GM12878 (cell line): ENCODE measurements around the gene PSMB7. TPM values are rescaled to one million over a fixed set of nuclear protein-coding genes. Genes with fewer than 3 reads are reported as not detected.

Source experiments
- ATAC-seq: fragments of 200-7000 bp; cut with Tn5 transposase; 3 replicates; pipeline ENCODE4 v1.9.1; 2020; ENCODE audit warnings: mild to moderate bottlenecking, moderate library complexity
- BruUV-seq: library from RNA; stranded (reverse); fragments of 400-500 nt; replicated peaks from 2 replicates; lab custom pipeline; 2021; lab: Mats Ljungman, UMichigan
- CTCF ChIA-PET: fragments of 300-600 bp; sonication (Branson Sonifier 250); formaldehyde crosslinking; extraction: SDS; loops from one replicate; lab custom pipeline; 2021; ENCODE audit warnings: inconsistent platforms; lab: Yijun Ruan, JAX
- POLR2A ChIA-PET: fragments of 350-600 bp; formaldehyde crosslinking; extraction: SDS; loops from one replicate; lab custom pipeline; 2021; ENCODE audit warnings: inconsistent platforms; lab: Charles Lee
- RAD21 ChIA-PET: fragments of 300-600 bp; sonication (Branson Sonifier 250); formaldehyde crosslinking; loops from one replicate; lab custom pipeline; 2023; ENCODE audit warnings: antibody characterized with exemption; ENCODE audit not compliant: unreplicated experiment; lab: Charles Lee
- SMC1A ChIA-PET: fragments of 300-600 bp; sonication (Branson Sonifier 250); formaldehyde crosslinking; loops from one replicate; lab custom pipeline; 2023; ENCODE audit not compliant: unreplicated experiment, uncharacterized antibody; lab: Charles Lee
- DNase-seq: peaks from one replicate; pipeline ENCODE4 v3.0.0-alpha.2; 2011; ENCODE audit warnings: low read depth, low spot score
- FAIRE-seq: peaks from 3 replicates; lab custom pipeline; 2011; peaks lifted over from hg19 to GRCh38; lab: Jason Lieb, UNC
- H2AFZ ChIP-seq: 2 replicates; pipeline ENCODE4 v1.6.0; 2011; ENCODE audit warnings: low read depth, low read length, control low read depth; ENCODE audit not compliant: control insufficient read depth
- H3K27ac ChIP-seq: 2 replicates; pipeline ENCODE4 v1.5.1; 2011; ENCODE audit warnings: control low read depth; ENCODE audit not compliant: control insufficient read depth, insufficient read depth
- H3K27me3 ChIP-seq, 2 experiments: replicated peaks in 1 of 2; 2 replicates each; pipeline versions ENCODE4 v1.6.0 to v1.6.1; 2011; ENCODE audit warnings: low read length in 1 of 2; ENCODE audit not compliant: control insufficient read depth in 2 of 2, insufficient read depth in 2 of 2
- H3K36me3 ChIP-seq, 2 experiments: 2 replicates each; pipeline ENCODE4 v1.5.1; 2011; ENCODE audit warnings: low read length in 1 of 2; ENCODE audit not compliant: control insufficient read depth in 2 of 2, insufficient read depth in 2 of 2
- H3K4me1 ChIP-seq: 2 replicates; pipeline ENCODE4 v1.6.1; 2011; ENCODE audit warnings: mild to moderate bottlenecking, low read length, moderate library complexity, mixed read lengths; ENCODE audit not compliant: control insufficient read depth, insufficient read depth
- H3K4me2 ChIP-seq: 2 replicates; pipeline ENCODE4 v1.6.0; 2011; ENCODE audit warnings: control low read depth; ENCODE audit not compliant: control insufficient read depth, insufficient read depth
- H3K4me3 ChIP-seq: fragments of 200-600 bp; sonication (generic); 2 replicates; pipeline ENCODE4 v1.5.1; 2016
- H3K79me2 ChIP-seq: 2 replicates; pipeline ENCODE4 v1.6.0; 2011; ENCODE audit warnings: low read length; ENCODE audit not compliant: control insufficient read depth, insufficient read depth
- H3K9ac ChIP-seq: 2 replicates; pipeline ENCODE4 v1.8.0; 2011; ENCODE audit warnings: low read length, control low read depth, mixed read lengths; ENCODE audit not compliant: control insufficient read depth, insufficient read depth
- H3K9me3 ChIP-seq: replicated peaks from 3 replicates; pipeline ENCODE4 v1.5.1; 2011; ENCODE audit warnings: mild to moderate bottlenecking, low read length; ENCODE audit not compliant: control insufficient read depth, insufficient read depth
- H4K20me1 ChIP-seq: 2 replicates; pipeline ENCODE4 v1.6.0; 2011; ENCODE audit not compliant: control insufficient read depth, insufficient read depth
- POLR2A ChIP-seq: IDR thresholded peaks from 2 replicates; pipeline ENCODE4 v1.6.1; 2011; ENCODE audit warnings: low read depth, mild to moderate bottlenecking, low read length
- WGBS: methylation state at CpG from one replicate; pipeline ENCODE4 v1.1.6; 2016; ENCODE audit warnings: low lambda C conversion rate; ENCODE audit not compliant: insufficient replicate concordance, insufficient coverage; ENCODE audit errors: missing lambda C conversion rate; 5-methylcytosine and 5-hydroxymethylcytosine counted together
- in situ Hi-C: fragments of 300-500 bp; cut with MboI; formaldehyde crosslinking; loops from 9 replicates; pipeline ENCODE4 v1.14.3; 2018; ENCODE audit warnings: mixed read lengths
- intact Hi-C: fragments of 100-400 bp; cut with micrococcal nuclease; formaldehyde crosslinking; loops from one replicate; pipeline ENCODE4 v1.14.2; 2022; ENCODE audit not compliant: unreplicated experiment
- polyA plus RNA-seq, 11 experiments: library from polyadenylated mRNA; depleted of rRNA in 4 of 11; unstranded in 6 of 11; stranded (reverse) in 5 of 11; fragments of >200 nt; fragmentation: Nextera tagmentation in 4 of 11; fragmentation: Illumina TruSeq in 1 of 11; extraction: Ambion mirVana in 4 of 11; extraction: Trizol in 1 of 11; gene quantifications; 1 replicate in 1 of 11; 2 replicates in 10 of 11; pipeline versions ENCODE4 v1.2.1 to v1.2.3, GENCODE V29; 2011 to 2016; ENCODE audit warnings: inconsistent platforms in 2 of 11, missing spikeins in 2 of 11, low read depth in 1 of 11
- total RNA-seq, 4 experiments: library from RNA; depleted of rRNA in 3 of 4; stranded (reverse); fragments of >200 nt in 3 of 4; fragmentation: Illumina TruSeq in 1 of 4; extraction: Trizol in 1 of 4; gene quantifications; 2 replicates each; pipeline versions ENCODE4 v1.2.1 to v1.2.3, GENCODE V29; 2013 to 2021
- TF ChIP-seq, protein P1 (sequence below): fragments of 450-650 bp; IDR thresholded peaks from 2 replicates; pipeline ENCODE4 v1.6.1; 2018; ENCODE audit warnings: mild to moderate bottlenecking, low read depth, moderate library complexity; ENCODE audit not compliant: partially characterized antibody

Gene PSMB7
- total and polyA plus RNA-seq, 10 of the 15 experiments (the other 5 are each of a cell fraction or from before 2014, with no cell fraction given): 174 to 564 (median 268) TPM

DNA sequence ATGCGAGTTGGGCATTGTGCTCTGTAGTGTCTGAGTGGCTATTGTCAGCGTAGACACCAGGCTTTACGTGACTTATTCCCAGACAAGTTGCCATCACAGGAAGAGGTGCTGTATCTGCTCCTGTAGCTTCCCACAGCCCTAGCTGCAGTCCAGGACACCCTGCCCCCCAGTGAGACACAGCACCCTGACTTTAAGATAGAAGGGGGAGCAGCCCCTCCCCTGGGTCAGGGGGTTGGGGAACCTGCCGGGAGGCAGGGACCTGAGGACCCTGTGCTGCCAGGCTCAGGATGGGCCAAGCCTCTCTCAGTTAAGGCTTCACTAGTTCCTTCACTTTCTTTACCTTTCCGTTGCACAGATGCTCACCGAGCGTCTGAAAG, 82.1 kb downstream of the PSMB7 start:
- FAIRE-seq: no peak
- in situ Hi-C loops (no loop called here), intact Hi-C loops (no loop called here)
- ATAC-seq: no peak
- peaks cover 30 to 45% of the 10 kb centered on the region in 2 experiments for H3K36me3 ChIP-seq
- H3K9ac ChIP-seq: no peak overlapping the region
- CTCF ChIA-PET: interaction anchor here (1.0 kb wide), 1 partner anchor 206 kb away, joined by 5 read pairs; no protein-coding TSS in a partner anchor
- no peaks in the 10 kb centered on the region for H4K20me1 ChIP-seq
- no peak overlapping the region for H3K4me2 ChIP-seq
- no peaks in the 10 kb centered on the region for H3K4me1 ChIP-seq
- RAD21 ChIA-PET: interaction anchor here (1.2 kb wide), 1 partner anchor 209 kb away, joined by 3 read pairs; no protein-coding TSS in a partner anchor
- H3K79me2 ChIP-seq: no peaks in the 10 kb centered on the region
- H3K27me3 ChIP-seq: no peaks in the 10 kb centered on the region
- SMC1A ChIA-PET: no interaction called here
- no TSS peak for BruUV-seq
- POLR2A ChIA-PET: no interaction called here
- no peak overlapping the region for H2AFZ ChIP-seq
- no peak overlapping the region for H3K27ac ChIP-seq
- TF ChIP-seq POLR2A: peak; percentile 30; the same call in 1 of the 2 replicates
- TF ChIP-seq, protein P1, sequence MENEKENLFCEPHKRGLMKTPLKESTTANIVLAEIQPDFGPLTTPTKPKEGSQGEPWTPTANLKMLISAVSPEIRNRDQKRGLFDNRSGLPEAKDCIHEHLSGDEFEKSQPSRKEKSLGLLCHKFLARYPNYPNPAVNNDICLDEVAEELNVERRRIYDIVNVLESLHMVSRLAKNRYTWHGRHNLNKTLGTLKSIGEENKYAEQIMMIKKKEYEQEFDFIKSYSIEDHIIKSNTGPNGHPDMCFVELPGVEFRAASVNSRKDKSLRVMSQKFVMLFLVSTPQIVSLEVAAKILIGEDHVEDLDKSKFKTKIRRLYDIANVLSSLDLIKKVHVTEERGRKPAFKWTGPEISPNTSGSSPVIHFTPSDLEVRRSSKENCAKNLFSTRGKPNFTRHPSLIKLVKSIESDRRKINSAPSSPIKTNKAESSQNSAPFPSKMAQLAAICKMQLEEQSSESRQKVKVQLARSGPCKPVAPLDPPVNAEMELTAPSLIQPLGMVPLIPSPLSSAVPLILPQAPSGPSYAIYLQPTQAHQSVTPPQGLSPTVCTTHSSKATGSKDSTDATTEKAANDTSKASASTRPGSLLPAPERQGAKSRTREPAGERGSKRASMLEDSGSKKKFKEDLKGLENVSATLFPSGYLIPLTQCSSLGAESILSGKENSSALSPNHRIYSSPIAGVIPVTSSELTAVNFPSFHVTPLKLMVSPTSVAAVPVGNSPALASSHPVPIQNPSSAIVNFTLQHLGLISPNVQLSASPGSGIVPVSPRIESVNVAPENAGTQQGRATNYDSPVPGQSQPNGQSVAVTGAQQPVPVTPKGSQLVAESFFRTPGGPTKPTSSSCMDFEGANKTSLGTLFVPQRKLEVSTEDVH: no peak
- DNase-seq: no peak
- WGBS: 97% methylated on average over 7 of the region's 7 CpGs
- H3K4me3 ChIP-seq: no peak overlapping the region
- no peaks in the 10 kb centered on the region; the same call in 2 of the 3 replicates for H3K9me3 ChIP-seq
